Esophagus muscularis mucosa (tissue), 3 donors: ENCODE measurements around the gene NRXN3.

Experiments
- CTCF ChIP-seq, 3 experiments: fragments of 200-600 bp in 2 of 3; fragments of 450-650 bp in 1 of 3; sonication (generic) in 2 of 3; IDR thresholded peaks; one replicate each; pipeline ENCODE4 v1.5.1; 2017 to 2019; ENCODE audit warnings: antibody characterized with exemption in 3 of 3, mild to moderate bottlenecking in 2 of 3, moderate library complexity in 1 of 3
- POLR2A ChIP-seq: fragments of 450-650 bp; IDR thresholded peaks from one replicate; pipeline ENCODE4 v1.6.1; 2017; ENCODE audit warnings: antibody characterized with exemption, moderate library complexity, mild to moderate bottlenecking, low read depth

GRCh38 chr14:79144896-79145295 is 974.7 kb downstream of the NRXN3 start:
- TF ChIP-seq POLR2A: no peak
- no peak for TF ChIP-seq CTCF (IDR thresholded peaks at IDR 0.05)
